Omental fat pad (tissue), 4 donors: ENCODE data around the gene LY6G5C. TPM values are rescaled to one million over a fixed set of nuclear protein-coding genes. Genes with fewer than 3 reads are reported as not detected.

ENCODE experiments used
- ATAC-seq: fragments of 150-250 bp; one replicate; pipeline ENCODE4 v1.9.1; 2016; ENCODE audit warnings: mild to moderate bottlenecking, moderate library complexity; ENCODE audit not compliant: low FRiP score
- DNase-seq: peaks from one replicate; pipeline ENCODE4 v3.0.0-alpha.2; 2019; ENCODE audit warnings: low spot score
- total RNA-seq, 4 donors: library from RNA; depleted of rRNA; stranded (reverse); fragments of >200 nt; gene quantifications; one replicate each; pipeline ENCODE4 v1.1.0, GENCODE V29; 2016
- TF ChIP-seq, protein P1 (sequence below), 3 donors: fragments of 450-650 bp; IDR thresholded peaks; one replicate each; pipeline ENCODE4 v1.5.1; 2016 to 2017; ENCODE audit warnings: antibody characterized with exemption in 3 of 3, mild to moderate bottlenecking in 3 of 3, moderate library complexity in 2 of 3

The LY6G5C gene
- total RNA-seq, 4 donors from 2014 or later, result 0.84 to 4.5 (median 1.3) TPM; not detected in 1

DNA sequence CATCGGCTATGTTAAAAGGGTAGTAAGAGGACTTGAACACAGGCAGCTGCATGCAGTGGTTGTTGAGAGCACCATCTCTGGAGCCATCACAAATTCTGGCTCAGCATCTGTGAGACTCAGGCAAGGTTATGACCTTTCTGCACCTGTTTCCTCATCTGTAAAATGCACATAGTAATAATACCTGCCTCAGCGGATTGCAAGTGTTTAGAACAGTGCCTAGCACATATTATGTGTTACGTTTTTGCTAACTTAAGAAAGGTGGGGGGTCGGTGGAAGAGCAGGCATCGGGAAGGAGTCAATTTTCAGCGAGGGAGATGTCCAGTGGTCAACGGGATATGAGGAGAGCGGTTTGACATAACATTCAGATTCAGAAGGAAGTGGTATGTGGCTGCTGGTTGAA, 2.9 kb downstream of the LY6G5C start:
- no peak for DNase-seq
- TF ChIP-seq, protein P1, sequence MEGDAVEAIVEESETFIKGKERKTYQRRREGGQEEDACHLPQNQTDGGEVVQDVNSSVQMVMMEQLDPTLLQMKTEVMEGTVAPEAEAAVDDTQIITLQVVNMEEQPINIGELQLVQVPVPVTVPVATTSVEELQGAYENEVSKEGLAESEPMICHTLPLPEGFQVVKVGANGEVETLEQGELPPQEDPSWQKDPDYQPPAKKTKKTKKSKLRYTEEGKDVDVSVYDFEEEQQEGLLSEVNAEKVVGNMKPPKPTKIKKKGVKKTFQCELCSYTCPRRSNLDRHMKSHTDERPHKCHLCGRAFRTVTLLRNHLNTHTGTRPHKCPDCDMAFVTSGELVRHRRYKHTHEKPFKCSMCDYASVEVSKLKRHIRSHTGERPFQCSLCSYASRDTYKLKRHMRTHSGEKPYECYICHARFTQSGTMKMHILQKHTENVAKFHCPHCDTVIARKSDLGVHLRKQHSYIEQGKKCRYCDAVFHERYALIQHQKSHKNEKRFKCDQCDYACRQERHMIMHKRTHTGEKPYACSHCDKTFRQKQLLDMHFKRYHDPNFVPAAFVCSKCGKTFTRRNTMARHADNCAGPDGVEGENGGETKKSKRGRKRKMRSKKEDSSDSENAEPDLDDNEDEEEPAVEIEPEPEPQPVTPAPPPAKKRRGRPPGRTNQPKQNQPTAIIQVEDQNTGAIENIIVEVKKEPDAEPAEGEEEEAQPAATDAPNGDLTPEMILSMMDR (IDR thresholded peaks at IDR 0.05), result no peak
- ATAC-seq, result no peak

DNA sequence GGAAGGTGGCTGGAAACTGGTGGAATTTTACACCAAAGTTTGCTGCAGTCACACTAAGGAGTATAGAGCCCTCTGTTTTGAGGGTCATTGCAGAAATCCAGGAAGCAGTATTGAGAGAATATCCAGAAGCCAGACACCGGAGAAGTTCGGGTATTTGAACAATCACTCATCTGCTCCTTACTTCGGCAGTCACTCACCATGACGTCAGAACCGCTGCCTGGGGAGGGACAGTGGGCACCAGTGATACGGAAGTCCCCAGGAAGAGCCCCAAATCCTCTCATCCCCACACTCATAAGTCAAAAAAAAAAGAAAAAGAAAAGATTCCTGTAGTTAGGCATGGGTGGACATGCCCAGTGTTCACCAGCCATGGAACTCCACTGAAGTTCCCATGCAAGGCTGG, 4.0 kb downstream of the LY6G5C start:
- TF ChIP-seq, protein P1 (IDR thresholded peaks at IDR 0.05), result no peak
- no peak for ATAC-seq

DNA sequence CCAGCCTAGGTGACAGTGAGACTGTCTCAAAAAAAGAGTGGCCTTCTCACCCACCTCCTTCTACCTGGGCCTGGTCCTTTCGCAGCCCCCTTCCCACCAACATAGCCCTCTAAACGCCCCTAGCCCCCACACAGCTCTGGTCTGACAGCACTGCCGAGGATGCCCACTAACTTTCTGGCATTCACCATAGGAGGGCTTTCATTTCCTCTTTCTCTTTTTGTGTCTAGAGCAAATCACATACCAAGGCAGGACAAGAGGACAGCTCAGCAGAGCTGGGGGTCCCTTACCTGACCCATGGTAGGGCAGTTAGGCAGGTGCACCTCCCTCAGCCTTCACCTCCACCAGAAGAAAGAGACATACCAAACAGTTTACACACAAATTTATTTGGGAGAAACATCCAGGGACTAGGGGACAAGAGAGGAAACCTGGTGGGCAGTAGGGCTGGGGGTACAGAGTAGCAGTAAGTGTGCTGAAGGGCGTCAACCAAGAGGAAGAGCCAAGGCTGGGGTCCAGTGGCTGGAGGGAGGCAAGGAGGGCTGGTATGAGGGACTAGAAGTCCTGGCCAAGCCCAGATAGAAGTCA, 4.5 kb downstream of the LY6G5C start:
- ATAC-seq, result no peak
- no peak for DNase-seq
- TF ChIP-seq, protein P1 (IDR thresholded peaks at IDR 0.05), result no peak

More for the DNA sequence above, 4.0 kb downstream of the LY6G5C start:
- DNase-seq, result no peak

DNA sequence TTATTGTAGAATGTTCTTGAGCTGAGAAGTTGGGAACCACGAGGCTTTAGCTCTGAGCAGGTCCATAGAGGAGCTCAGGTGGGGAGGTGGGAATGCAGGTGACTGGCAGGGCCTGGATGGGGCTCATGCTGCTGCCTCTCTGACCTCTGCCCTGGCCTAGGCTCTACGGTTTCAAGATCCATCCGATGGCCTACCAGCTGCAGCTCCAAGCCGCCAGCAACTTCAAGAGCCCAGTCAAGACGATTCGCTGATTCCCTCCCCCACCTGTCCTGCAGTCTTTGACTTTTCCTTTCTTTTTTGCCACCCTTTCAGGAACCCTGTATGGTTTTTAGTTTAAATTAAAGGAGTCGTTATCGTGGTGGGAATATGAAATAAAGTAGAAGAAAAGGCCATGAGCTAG, 11.2 kb downstream of the LY6G5C start, which contains the start of gene LY6G5B:
LY6G5B (plus strand) TSS at position 301 of the 400 bp plus-strand sequence. CDS start 975 bp downstream, outside the sequence.
- DNase-seq (no peak), ATAC-seq (no peak)
- TF ChIP-seq, protein P1 (IDR thresholded peaks at IDR 0.05), result no peak

DNA sequence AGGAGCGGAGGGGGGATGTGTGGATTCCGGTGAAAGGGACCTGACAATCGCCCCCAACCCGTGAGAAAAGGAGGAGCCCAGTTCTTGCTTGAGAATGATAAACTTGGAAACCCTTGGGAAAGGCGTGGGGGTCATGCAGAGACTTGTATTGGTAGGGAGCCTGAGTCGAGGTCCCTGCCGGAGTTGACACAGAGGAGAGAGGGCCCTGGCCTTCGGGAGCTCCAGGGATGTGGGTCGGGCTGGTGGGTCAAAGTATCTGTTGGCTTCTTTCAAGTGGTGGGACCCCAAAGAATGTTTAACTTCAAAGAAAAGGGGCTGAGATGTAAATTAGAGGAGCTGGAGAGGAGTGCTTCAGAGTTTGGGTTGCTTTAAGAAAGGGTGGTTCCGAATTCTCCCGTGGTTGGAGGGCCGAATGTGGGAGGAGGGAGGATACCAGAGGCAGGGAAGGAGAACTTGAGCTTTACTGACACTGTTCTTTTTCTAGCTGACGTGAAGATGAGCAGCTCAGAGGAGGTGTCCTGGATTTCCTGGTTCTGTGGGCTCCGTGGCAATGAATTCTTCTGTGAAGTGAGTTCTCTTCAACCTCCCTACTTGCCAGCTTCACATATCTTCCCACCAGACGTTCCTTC, 14.4 kb downstream of the LY6G5C start:
- DNase-seq, result no peak
- TF ChIP-seq, protein P1 (IDR thresholded peaks at IDR 0.05), result no peak
- no peak for ATAC-seq

DNA sequence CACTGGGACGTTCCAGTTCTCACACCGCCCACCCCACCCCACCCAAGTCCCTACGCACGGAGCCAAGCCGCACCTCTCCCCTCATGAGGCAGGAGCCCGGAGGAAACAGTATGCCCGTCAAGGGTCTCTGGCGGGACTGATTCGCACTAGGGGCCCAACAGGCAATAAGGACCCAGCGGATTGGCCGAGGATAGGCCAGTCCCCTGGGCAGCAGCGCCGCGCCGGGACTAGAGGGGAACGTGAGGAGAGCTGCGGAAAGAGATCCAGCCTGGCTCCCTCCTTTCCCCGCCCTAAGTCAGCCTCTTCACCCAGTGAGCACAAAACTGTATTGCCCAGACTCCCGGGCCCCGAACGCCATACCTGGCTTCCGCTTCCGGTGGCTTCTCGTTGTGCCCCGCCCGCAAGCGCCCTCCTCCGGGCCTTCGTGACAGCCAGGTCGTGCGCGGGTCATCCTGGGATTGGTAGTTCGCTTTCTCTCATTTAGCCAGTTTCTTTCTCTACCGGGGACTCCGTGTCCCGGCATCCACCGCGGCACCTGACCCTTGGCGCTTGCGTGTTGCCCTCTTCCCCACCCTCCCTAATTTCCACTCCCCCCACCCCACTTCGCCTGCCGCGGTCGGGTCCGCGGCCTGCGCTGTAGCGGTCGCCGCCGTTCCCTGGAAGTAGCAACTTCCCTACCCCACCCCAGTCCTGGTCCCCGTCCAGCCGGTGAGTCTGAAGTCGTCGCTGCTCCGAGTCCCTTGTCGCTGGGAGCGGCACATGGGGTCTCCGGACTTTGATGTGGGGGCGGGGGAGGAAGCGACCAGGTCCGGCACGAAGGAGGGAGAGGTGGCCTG, 15.1 kb downstream of the LY6G5C start, which contains the start of gene CSNK2B:
CSNK2B (plus strand) TSS at position 580 of the 836 bp plus-strand sequence. CDS start 752 bp downstream, outside the sequence.
- TF ChIP-seq, protein P1 (IDR thresholded peaks at IDR 0.05), result no peak
- DNase-seq (peak; percentile 93), ATAC-seq (peak; percentile 87)
